Left ventricle myocardium inferior (tissue), 1 donor: ENCODE measurements around the gene LIPC. TPM values are rescaled to one million over a fixed set of nuclear protein-coding genes. Genes with fewer than 3 reads are reported as not detected.

Source experiments
- DNase-seq: peaks from one replicate; pipeline ENCODE4 v3.0.0-alpha.2; 2020
- H3K27ac ChIP-seq: fragments of 200-600 bp; replicated peaks from 2 replicates; pipeline ENCODE4 v1.8.0; 2021
- H3K27me3 ChIP-seq: fragments of 200-600 bp; 2 replicates; pipeline ENCODE4 v1.8.0; 2021; ENCODE audit warnings: low read depth
- H3K36me3 ChIP-seq: fragments of 200-600 bp; 2 replicates; pipeline ENCODE4 v1.8.0; 2021
- H3K4me1 ChIP-seq: fragments of 200-600 bp; 2 replicates; pipeline ENCODE4 v1.8.0; 2021
- H3K4me3 ChIP-seq: fragments of 200-600 bp; 2 replicates; pipeline ENCODE4 v1.8.0; 2021; ENCODE audit warnings: mild to moderate bottlenecking, moderate library complexity
- H3K9me3 ChIP-seq: fragments of 200-600 bp; replicated peaks from 2 replicates; pipeline ENCODE4 v1.8.0; 2021
- CTCF ChIP-seq: fragments of 200-600 bp; IDR thresholded peaks from 2 replicates; pipeline ENCODE4 v1.8.0; 2021; ENCODE audit warnings: antibody characterized with exemption, mild to moderate bottlenecking, borderline replicate concordance
- intact Hi-C: fragments of 100-400 bp; cut with micrococcal nuclease; formaldehyde crosslinking; loops from one replicate; pipeline ENCODE4 v1.11.0; 2022
- total RNA-seq: library from RNA; stranded (reverse); fragmentation: NEBNext Ultra II Directional; extraction: Animal tissue kit (Norgen Biotek cat#: 25700); gene quantifications from one replicate; pipeline ENCODE4 v1.2.1, GENCODE V29; 2021
- donor health status: DM: no; HTN: yes; CAD: no; lungs with severe emphysema.

The LIPC gene
- total RNA-seq, 1 donor from 2014 or later = 1.5 TPM

DNA sequence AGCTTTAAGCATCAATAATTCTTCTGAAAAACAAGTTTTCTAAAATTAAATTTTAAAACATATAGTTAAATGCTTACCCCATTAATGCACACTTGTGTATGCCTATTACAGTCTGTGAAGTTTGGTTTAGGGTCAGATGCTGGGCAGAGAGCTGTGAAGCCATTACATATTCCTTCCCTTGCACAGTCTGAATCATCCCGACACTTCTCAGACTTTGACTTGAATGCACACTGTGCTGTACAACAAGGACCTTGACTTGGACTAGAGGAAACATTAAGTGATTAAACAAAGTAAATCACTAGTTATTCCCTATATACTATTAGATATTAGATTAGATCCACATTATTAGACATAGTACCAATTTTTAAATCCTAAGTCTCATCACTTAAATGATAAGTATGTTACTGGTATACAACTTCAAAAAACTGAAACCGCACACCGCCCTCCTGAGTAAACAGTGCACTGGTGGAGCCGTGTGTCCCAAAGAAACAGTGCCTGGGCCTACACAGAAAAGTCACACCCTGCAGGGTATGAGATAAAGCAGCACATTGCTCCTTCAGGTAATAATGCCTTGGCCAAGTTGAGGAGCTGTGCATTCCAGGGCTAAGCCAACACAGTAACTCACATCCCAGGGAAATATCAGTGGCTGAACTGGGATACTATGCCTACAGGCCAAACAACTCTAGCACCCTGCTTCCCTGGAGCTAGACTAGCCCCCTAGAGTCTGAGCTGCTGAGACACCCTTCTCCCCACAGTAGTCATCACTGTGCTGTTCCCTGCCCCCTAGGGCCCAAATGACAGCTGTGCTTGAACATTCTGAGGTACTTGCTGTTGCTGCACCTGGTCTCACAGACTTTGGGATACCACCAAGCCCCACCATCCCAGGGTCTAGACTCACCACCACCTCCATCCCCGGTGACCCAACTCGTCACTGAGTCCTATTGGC lies 180.2 kb downstream of the LIPC start:
- no peak overlapping the region for H3K27ac ChIP-seq
- peaks cover 40% of the 10 kb centered on the region for H3K9me3 ChIP-seq
- TF ChIP-seq CTCF = no peak
- no peaks in the 10 kb centered on the region for H3K27me3 ChIP-seq
- DNase-seq = no peak
- no peak overlapping the region for H3K4me3 ChIP-seq
- H3K36me3 ChIP-seq = peaks cover 69% of the 10 kb centered on the region
- peaks cover 9% of the 10 kb centered on the region for H3K4me1 ChIP-seq
- intact Hi-C loops = no loop called here

DNA sequence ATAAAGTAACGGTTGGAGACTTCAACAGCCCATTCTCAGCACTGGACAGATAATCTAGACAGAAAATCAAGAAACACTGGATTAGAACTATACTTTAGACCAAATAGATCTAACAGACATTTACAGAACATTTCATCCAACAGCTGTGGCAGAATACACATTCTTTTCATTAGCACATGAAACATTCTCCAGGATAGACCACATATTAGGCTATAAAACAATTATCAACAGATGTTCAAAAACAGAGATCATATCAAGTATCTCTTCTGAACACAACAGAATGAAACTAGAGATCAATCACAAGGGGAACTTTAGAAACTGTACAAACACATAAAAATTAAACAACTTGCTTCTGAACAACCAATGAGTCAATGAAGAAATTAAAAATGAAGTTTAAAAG lies 184.4 kb downstream of the LIPC start:
- Histone ChIP-seq H3K36me3 (peaks cover 70% of the 10 kb centered on the region), H3K9me3 (peaks cover 55% of the 10 kb centered on the region), H3K4me3 (no peak overlapping the region), H3K27ac (no peak overlapping the region), H3K27me3 (no peaks in the 10 kb centered on the region), H3K4me1 (no peaks in the 10 kb centered on the region)
- intact Hi-C loops = no loop called here
- TF ChIP-seq CTCF = no peak
- DNase-seq = no peak
